Activated naive CD8-positive, alpha-beta T cell treated with anti-CD3 and anti-CD28 coated beads, Interleukin-2, amount 50 U/mL, for 16 hours (primary cell): ENCODE measurements around the gene PRR20E.
"Not testable (repeated sequence)": the region's sequence is repeated elsewhere in the genome, so short reads cannot be mapped to it uniquely, and the experiment has no call there.

Experiments used
- DNase-seq: peaks from one replicate; pipeline ENCODE4 v3.0.0-alpha.2; 2020; ENCODE audit warnings: low read depth, low spot score

PRR20E gene

GRCh38 chr13:57166897-57167296 is at the start of gene PRR20E:
PRR20E (plus strand) TSS chr13:57167197; CDS start chr13:57167584, 387 bp downstream.
- not testable (repeated sequence) for DNase-seq

- no peak for DNase-seq
Measured at GRCh38 chr13:57123681-57124080, 43.3 kb upstream of the PRR20E start.

GRCh38 chr13:57128909-57129308 is 38.1 kb upstream of the PRR20E start:
- DNase-seq: no peak

GRCh38 chr13:57136093-57136492 is 30.9 kb upstream of the PRR20E start:
- no peak for DNase-seq

- no peak for DNase-seq
Measured at GRCh38 chr13:57137585-57137984, 29.4 kb upstream of the PRR20E start.

DNA sequence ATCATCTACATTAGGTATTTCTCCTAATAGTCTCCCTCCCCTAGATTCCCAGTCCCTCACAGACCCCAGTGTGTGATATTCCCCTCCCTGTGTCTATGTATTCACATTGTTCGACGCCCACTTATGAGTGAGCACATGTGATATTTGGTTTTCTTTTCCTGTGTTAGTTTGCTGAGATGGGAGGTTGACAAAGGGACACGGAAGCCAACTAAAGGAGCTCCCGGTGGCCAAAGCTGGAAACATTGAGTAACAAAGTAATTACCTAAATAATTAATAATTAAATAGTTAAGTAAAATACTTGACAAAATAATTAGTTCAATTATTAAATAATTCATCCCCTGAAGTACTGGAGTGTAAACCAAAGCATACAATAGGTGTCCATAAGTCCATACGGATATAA is 28.0 kb upstream of the PRR20E start:
- no peak for DNase-seq

DNA sequence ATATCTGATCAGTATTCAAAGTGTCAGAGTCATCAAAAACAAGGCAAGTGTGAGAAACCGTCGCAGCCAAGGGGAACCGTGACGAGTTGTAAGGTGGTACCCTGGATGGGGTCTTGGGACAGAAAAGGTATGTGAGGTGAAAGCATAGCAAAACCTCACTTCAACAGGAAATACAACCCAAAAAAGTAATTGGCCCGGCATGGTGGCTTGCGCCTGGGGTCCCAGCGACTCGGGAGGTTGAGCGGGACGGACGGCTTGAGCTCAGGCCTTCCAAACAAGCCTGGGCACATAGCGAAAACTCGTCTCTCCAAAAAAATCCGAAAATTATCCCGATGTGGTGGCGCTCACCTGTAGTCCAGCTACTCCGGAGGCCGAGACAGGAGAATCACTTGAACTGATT is 27.2 kb upstream of the PRR20E start:
- DNase-seq: not testable (repeated sequence)

GRCh38 chr13:57140235-57140968 is 26.6 kb upstream of the PRR20E start, which contains the start of gene PRR20A:
PRR20A (plus strand) TSS chr13:57140918; CDS start chr13:57141305, 387 bp downstream.
- not testable (repeated sequence) for DNase-seq

- not testable (repeated sequence) for DNase-seq
Measured at GRCh38 chr13:57147188-57147587, 19.8 kb upstream of the PRR20E start, which contains the start of gene PRR20B. PRR20B (plus strand) TSS chr13:57147488; CDS start chr13:57147875, 387 bp downstream.

DNA sequence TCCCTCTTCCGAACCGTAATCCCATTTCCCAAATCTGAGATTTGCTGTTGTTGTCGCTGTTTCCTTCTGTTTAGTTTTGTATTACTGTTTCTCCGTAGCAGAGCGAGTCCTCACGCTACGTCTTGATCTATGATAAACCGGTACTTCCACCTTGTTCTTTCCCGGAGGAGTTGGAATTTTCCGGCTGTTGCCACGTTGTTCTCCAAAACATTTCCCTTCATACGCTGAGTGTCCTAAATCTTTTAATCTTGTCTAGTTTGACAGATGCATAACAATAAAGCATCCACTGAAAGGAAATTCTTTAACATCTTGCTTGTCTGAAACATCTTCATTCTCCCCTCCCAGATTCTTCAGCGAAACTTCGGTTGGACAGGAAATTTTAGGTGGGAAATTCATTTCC is 18.9 kb upstream of the PRR20E start:
- not testable (repeated sequence) for DNase-seq

DNA sequence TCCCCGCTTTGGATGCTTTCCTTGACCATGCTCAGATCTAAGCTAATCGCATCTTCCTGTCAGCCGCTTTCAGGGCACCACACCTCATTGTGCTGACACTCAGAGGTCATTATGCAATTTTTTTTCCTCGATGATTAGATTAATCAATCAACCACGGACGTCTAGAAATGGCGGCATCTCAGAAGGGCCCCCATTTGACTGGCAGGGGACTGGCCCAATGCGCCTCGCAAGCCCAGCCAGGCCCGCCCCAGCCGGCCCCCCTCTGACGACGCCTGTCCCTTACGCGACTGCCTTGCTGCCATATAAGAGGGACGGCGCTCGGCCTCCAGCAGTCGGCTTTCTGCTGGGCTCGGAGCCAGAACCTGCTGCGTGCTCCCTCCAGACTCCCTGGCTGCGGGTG is 13.2 kb upstream of the PRR20E start, which contains the start of gene PRR20C:
Gene PRR20C, plus strand, starts transcription at position 301 of the 400 bp plus-strand sequence. CDS start 387 bp downstream, outside the sequence.
- not testable (repeated sequence) for DNase-seq

- not testable (repeated sequence) for DNase-seq
Measured at GRCh38 chr13:57160332-57160731, 6.7 kb upstream of the PRR20E start, which contains the start of gene PRR20D. PRR20D (plus strand) TSS chr13:57160632; CDS start chr13:57161019, 387 bp downstream.

- no peak for DNase-seq
Measured at GRCh38 chr13:57191667-57192066, 24.7 kb downstream of the PRR20E start.

GRCh38 chr13:57212989-57213388 is 46.0 kb downstream of the PRR20E start:
- DNase-seq: no peak
